Neural crest cell (in vitro differentiated cells): ENCODE data around the gene KRTAP5-2. TPM values are rescaled to one million over a fixed set of nuclear protein-coding genes. Genes with fewer than 3 reads are reported as not detected.

Source experiments
- DNase-seq: peaks from one replicate; pipeline ENCODE4 v3.0.0; 2021; ENCODE audit warnings: low read depth, mixed read lengths, low spot score
- H3K27ac Mint-ChIP-seq: one replicate; pipeline ENCODE4 v1.8.0; 2021; ENCODE audit warnings: mild to moderate bottlenecking, mixed read lengths; ENCODE audit not compliant: unreplicated experiment
- H3K27me3 Mint-ChIP-seq: 2 replicates; pipeline ENCODE4 v1.8.0; 2021; ENCODE audit warnings: low read depth, mild to moderate bottlenecking, mixed read lengths
- H3K36me3 Mint-ChIP-seq: 2 replicates; pipeline ENCODE4 v1.8.0; 2021; ENCODE audit warnings: low read depth, mild to moderate bottlenecking, mixed read lengths
- H3K4me1 Mint-ChIP-seq: 2 replicates; pipeline ENCODE4 v1.8.0; 2021; ENCODE audit warnings: mixed read lengths
- H3K4me3 Mint-ChIP-seq: one replicate; pipeline ENCODE4 v1.8.0; 2021; ENCODE audit warnings: mild to moderate bottlenecking, mixed read lengths
- H3K9me3 Mint-ChIP-seq: 2 replicates; pipeline ENCODE4 v1.8.0; 2021; ENCODE audit warnings: mixed read lengths
- total RNA-seq: library from RNA; stranded (reverse); gene quantifications from 2 replicates; pipeline ENCODE4 v1.2.1, GENCODE V29; 2021
- TF ChIP-seq, protein P1 (sequence below): fragments of 200-600 bp; sonication (generic); conservative IDR thresholded peaks from 2 replicates; pipeline ENCODE4 v1.5.0; 2021; ENCODE audit warnings: antibody characterized with exemption, mild to moderate bottlenecking

KRTAP5-2 gene
- total RNA-seq, 1 donor from 2014 or later = not detected

DNA sequence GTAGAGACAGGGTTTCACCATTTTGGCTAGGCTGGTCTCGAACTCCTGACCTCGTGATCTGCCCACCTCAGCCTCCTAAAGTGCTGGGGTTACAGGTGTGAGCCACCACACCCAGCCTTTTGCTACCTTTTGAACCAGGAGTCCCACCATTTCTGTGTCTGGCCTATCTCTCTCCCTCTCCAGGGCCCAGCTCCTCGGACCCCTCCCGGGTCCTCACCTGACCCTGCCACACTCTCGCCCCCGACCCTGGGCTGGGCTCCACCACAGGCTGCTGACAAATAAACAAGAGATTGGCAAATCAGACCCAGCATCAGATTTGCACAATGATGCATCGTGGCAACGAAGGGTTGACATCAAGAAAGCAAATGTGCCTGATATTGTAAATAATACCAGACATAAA, 40.2 kb upstream of the KRTAP5-2 start:
- no peak for DNase-seq
- Mint-ChIP-seq H3K27ac (no peak overlapping the region), H3K4me3 (no peak overlapping the region), H3K36me3 (no peaks in the 10 kb centered on the region), H3K27me3 (peaks cover 6% of the 10 kb centered on the region), H3K9me3 (no peaks in the 10 kb centered on the region), H3K4me1 (no peaks in the 10 kb centered on the region)
- TF ChIP-seq, protein P1, sequence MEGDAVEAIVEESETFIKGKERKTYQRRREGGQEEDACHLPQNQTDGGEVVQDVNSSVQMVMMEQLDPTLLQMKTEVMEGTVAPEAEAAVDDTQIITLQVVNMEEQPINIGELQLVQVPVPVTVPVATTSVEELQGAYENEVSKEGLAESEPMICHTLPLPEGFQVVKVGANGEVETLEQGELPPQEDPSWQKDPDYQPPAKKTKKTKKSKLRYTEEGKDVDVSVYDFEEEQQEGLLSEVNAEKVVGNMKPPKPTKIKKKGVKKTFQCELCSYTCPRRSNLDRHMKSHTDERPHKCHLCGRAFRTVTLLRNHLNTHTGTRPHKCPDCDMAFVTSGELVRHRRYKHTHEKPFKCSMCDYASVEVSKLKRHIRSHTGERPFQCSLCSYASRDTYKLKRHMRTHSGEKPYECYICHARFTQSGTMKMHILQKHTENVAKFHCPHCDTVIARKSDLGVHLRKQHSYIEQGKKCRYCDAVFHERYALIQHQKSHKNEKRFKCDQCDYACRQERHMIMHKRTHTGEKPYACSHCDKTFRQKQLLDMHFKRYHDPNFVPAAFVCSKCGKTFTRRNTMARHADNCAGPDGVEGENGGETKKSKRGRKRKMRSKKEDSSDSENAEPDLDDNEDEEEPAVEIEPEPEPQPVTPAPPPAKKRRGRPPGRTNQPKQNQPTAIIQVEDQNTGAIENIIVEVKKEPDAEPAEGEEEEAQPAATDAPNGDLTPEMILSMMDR = no peak

DNA sequence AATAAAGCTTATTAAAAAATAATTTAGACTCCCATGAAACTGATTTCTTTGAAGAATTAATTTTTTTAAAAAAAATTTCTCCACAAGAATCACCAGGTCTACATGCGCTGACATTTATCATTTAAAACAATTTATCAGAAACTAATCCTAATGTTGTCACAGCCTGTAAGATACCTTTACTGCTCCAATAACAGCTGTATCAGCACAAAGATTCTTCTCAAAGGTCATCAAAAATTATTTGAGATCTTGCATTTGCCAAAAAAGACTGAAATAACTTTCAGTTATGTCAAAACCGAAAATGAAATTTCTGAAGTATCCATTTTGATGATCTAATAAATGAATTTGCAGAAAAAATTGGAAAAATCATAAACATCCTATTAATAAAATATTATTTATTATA, 39.5 kb upstream of the KRTAP5-2 start:
- Mint-ChIP-seq H3K4me3 (no peak overlapping the region), H3K27me3 (peaks cover 10% of the 10 kb centered on the region), H3K36me3 (no peaks in the 10 kb centered on the region), H3K9me3 (no peaks in the 10 kb centered on the region), H3K4me1 (no peaks in the 10 kb centered on the region), H3K27ac (no peak overlapping the region)
- TF ChIP-seq, protein P1 = no peak
- DNase-seq = no peak

DNA sequence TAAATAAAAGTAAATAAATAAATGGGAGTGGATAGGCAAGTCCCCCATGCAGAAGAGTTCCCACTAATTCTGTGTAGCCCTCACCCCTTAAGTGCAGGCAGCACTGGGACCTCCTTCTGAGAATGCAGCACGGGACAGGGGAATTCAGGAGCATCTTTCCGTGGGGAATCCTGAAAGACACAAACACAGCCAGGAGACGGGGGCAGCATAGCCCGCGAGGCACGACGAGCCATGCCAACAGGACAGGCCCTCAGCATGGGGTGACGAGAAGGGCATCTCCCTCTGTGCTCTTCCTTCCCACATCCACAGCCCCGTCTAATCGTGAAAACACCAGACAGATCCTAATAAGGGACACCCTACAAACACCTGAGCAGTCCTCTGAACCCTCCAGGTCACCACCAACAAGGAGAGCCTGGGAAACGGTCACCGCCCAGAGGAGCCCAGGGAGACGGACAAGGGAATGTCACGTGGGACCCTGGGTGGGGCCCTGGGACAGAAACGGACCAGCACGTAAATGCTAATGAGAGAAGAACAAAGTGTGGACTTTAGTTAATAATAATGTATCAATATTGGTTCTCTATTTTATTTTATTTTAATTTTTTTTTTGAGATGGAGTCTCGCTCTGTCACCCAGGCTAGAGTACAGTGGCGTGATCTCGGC, 38.3 kb upstream of the KRTAP5-2 start:
- Mint-ChIP-seq H3K4me1 (no peaks in the 10 kb centered on the region), H3K27me3 (peaks cover 16% of the 10 kb centered on the region)
- no peak for DNase-seq

DNA sequence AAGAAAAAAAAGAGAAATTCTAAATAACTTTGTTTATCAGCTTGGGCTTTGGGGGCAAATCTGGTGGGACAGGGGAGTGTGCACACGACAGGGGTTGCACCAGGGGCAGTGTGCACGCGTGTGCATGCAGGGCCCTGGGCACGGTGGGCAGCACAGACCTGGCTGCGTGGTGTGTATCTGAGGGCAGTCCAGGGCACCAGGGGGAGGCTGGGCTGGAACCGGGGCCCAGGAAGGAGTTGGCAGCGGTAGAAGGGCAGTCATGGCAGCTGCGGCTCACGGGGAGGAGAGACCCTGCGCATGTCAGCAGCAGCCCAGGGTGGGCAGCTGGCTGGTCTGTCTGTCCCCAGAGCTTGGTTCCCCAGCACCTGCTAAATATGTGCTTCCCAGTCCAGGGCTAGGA, 35.8 kb upstream of the KRTAP5-2 start:
- Mint-ChIP-seq H3K27me3 (peaks cover 19% of the 10 kb centered on the region), H3K4me1 (no peaks in the 10 kb centered on the region), H3K4me3 (no peak overlapping the region), H3K27ac (no peak overlapping the region), H3K9me3 (no peaks in the 10 kb centered on the region), H3K36me3 (no peaks in the 10 kb centered on the region)
- TF ChIP-seq, protein P1 = no peak
- no peak for DNase-seq

More for the DNA sequence above, 38.3 kb upstream of the KRTAP5-2 start:
- no peaks in the 10 kb centered on the region for H3K9me3 Mint-ChIP-seq
- no peak overlapping the region for H3K27ac Mint-ChIP-seq
- no peak overlapping the region for H3K4me3 Mint-ChIP-seq
- no peaks in the 10 kb centered on the region for H3K36me3 Mint-ChIP-seq
- TF ChIP-seq, protein P1 = no peak

DNA sequence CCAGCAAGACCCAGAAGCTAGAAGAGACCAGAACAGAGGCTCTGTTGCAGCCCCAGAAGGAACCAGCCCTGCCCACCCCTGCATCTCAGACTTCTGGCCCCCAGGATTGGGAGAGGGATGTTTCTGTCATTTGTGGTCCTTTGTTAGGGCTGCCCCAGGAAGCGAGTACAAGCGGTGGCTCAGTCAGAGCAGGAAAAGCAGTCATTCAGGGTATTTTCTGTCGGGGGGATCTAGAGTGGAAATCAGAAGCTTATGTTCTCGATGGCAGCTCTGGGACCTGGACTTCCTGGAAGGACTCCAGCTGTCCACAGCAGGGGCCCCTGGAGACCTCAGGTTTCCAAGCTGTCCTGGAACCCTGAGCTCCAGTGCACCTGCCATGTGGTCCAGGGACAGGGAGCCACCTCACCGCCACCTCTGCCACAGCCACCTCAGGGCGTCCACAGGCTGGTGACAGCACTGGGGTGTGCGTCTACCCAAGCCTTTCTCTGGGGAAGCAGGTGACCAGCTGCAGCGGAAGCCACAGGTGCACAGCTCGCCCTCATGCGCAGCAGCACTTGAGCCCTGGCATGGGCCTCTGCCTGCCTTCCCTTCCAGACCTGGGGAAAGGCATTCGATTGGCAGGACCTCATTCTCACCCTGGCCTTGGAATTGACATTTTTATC, 34.1 kb upstream of the KRTAP5-2 start:
- H3K36me3 Mint-ChIP-seq = no peaks in the 10 kb centered on the region
- H3K27me3 Mint-ChIP-seq = peaks cover 22% of the 10 kb centered on the region
- no peak overlapping the region for H3K4me3 Mint-ChIP-seq
- TF ChIP-seq, protein P1 = no peak
- no peaks in the 10 kb centered on the region for H3K9me3 Mint-ChIP-seq
- no peak overlapping the region for H3K27ac Mint-ChIP-seq
- no peak for DNase-seq
- no peaks in the 10 kb centered on the region for H3K4me1 Mint-ChIP-seq
